Globus pallidus (tissue), 1 donor: ENCODE data around the gene TP53INP2.
"Not testable (repeated sequence)": the region's sequence is repeated elsewhere in the genome, so short reads cannot be mapped to it uniquely, and the experiment has no call there.

Experiments
- DNase-seq: peaks from one replicate; pipeline ENCODE4 v3.0.0-alpha.2; 2015; ENCODE audit warnings: low spot score

Gene TP53INP2

DNA sequence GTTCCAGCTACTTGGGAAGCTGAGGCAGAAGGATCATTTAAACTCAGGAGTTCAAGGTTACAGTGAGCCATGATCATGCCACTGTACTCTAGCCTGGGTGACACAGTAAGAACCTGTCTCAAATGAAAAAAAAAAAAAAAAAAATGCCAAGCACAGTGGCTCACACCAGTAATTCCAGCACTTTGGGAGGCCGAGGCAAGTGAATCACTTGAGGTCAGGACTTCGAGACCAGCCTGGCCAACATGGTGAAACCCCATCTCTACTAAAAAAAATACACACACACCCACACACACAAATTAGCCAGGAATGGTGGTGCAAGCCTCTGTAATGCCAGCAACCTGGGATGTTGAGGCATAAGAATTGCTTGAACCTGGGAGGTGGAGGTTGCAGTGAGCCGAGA, 18.4 kb downstream of the TP53INP2 start:
- not testable (repeated sequence) for DNase-seq

DNA sequence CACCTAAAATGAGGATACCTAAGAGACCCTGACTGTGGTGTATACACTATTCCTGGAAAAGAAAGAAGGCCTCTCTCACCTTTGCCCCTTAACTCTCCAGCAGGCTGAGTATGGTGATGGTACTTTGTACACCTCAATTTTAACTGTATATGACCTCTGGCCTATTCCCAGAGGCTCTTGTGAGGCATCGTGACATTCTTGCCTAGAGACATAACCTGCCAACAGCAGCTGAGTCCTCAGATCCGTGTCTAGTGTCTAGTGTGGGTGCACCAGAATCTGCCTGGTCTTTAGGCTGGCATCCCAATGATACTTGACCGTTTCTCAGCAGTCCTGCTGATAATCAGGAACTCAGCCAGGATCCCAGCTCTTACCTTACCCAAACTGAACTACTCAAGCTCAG, 20.0 kb downstream of the TP53INP2 start:
- DNase-seq = no peak

- DNase-seq = no peak
These were observed 25.3 kb downstream of the TP53INP2 start for GRCh38 chr20:34729416-34729815.

- DNase-seq = no peak
These were observed 28.4 kb downstream of the TP53INP2 start for GRCh38 chr20:34732523-34732922.

DNA sequence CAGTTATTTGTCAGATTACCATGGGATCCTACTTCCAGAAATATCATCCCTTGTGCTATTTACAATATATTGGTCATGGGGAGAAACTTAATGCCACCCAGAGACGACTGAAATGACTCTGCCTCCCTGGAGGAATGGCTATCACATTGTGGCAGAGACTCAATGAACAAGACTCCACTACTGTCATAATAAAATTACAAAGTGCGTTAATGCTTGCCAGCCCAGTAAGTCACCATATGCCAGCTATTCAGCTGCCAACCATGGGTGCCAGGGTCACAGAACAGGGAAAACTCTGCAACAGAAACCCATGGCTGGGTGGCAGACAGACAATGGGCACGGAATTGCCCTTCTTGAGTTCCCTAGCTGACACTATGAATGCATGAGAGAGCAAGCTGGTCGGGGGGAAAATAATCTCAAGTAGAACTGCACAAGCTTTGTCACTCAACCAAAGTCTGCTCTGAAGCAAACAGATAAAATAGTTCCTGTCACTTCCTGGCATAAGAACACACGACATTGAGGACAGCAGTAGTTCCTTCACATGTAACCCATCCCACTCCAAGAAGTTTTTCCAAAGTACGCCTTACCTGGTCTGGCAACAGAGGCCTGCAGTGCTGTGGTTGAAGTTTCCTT, 32.1 kb downstream of the TP53INP2 start:
- no peak for DNase-seq

GRCh38 chr20:34743039-34743438, 38.9 kb downstream of the TP53INP2 start:
- DNase-seq = no peak

DNA sequence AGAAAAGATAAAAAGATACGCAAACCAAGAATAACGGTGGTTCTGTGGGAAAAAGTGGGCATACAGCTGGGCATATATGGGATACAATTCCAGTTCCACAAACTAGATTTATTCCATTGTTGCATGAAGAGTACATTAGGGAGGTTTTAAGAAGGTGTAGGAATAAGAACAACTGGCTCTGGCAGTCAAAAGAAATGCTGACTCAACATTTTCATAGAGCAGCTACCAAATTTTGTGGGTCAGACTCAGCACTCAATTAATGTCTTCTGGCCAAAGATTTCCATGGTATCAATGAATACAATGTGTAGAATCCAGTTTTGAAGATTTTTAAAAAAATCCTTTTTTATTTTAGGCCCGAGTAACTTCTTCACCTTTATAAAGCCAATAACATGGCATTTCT, 40.2 kb downstream of the TP53INP2 start:
- DNase-seq = no peak

DNA sequence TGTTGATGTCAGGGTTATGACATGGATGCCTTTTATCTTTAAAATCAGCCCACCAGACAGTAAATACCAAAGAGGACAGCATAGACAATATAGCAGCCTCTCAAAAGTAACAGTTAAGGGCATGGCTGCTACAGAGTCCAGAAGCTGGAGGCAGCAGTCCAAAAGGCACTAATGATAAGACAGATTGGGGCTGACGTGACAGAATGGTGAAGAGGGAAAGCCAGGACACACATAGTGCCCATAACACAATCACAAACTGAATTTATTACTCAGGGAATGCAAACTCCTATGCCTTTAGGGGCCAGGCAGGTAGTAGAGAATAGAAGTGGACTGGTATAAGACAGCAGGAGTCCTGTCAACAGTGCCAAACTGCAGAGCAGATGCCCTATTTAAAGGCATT, 40.7 kb downstream of the TP53INP2 start:
- DNase-seq = no peak

DNA sequence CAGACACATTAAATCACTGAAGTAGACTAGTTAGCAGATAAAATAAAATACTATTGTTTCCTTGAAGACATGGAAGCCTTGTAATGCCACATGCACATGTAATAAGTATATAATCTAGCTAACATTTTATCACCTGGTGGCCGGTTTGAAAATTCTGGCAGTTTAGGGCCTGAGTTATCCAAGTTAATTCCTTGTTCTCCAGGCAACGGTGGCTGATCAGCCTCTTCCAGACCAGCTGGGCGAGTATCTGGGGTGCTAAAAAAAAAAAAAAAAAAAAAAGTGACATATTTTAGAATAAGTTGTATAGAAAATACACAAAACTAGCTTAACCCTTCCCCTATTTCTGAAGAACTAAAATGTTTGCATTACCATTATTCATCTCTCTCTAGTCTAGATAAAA, 42.5 kb downstream of the TP53INP2 start:
- no peak for DNase-seq

DNA sequence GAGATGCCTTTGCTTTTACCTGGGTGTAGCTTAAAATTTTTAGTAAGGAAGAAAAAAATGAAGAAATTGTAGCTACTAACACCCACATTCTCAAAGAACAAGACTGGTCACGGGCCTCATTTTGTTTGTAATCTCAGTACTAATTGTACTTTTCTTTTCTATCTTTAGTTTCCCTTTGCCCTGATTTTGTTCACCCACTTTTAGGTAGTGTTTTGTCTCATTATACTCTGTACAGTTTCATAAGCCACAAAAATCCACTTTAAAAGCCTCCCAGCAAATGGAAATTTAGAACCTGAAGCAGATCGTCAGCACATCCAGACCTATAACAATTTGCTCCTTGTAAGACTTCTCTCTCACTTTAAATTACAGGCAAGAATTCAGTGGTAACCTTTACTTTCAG, 43.3 kb downstream of the TP53INP2 start:
- DNase-seq = no peak

DNA sequence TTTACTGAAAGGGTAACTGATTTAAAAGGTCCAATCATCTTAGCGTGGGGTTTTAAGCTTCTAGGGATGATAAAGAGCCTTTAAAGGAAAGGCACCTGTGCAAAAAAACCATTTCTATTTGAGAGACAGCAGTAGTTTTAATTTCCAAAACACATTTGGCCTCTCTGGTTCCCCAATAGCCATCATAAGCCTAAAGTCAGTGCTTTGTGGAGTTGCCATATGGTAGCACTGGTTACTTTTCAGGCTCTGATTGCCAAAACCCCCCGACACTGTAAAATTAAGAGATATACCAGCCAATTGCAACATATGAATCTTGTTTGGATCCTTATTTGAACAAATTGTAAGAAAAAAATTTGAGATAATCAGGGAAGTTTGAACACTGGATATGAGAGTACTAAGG, 44.6 kb downstream of the TP53INP2 start:
- no peak for DNase-seq

DNA sequence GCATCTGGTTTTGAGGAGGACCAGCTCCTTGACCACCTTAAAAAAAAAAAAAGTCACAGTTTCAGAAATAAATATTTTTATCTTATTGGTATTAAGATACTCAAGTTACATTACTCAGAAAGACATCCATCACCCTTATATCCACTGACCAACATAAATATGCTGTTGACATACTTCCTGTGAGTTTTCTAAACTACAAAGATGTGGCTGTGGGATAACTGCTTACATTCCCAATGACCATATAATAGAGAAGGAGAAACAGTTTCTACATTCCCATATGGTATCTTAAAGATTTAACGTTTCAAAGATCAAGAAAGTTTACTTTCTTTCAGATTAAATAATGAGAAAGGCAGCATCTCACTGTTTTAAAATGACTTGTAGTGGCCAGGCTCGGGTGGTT, 46.3 kb downstream of the TP53INP2 start:
- no peak for DNase-seq

DNA sequence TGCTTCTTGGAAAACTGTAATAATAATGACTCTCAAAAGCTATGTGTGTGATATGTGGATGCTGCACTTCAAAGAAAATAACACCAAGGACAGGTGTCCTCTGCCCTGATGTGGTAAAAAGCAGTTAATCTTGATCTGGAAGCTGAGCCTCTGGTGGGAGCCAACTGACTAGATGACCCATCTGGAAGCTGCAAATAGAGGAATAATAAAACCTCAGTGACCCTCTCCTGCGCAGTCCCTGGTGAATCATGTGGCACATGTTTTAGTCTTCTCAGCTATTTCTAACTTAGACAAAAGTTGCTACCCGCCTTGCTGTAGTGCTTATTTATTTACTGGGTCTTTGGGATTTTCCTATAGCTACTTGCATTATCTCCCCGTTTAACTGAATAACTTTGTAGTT, 47.3 kb downstream of the TP53INP2 start:
- no peak for DNase-seq

DNA sequence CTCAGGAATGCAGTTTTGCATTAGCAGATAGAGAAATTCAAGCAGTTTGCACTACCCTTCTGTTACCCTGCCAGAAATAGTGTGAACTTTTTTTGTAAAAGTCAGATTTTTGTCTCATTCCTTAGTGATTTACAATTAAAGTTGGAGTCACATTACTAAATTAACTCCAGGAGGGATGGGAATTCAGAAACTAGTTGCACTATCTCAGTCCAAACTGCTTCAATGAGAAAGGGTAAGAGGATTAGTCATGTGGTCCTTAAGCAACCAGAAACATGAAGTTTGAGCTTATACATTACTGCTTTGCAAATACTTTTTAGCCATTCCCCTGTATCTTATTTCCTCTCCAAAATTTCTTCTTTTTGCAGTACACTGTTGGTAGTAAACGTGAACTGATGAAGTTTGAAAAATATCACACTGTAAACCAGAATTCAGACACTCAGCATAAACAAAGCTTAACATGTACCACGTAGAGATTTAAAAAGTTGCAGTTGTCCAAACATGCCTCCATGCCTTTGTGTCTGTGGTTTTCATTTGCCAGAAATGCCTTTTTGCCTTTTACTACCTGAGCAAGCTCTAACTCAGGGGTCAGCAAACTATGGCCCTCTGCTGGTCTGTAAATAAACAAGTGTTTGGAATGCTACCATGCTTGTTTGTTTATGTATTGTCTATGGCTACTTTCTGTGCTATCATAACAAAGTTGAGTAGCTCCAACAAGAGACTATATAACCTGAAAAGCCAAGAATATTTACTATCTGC, 49.7 kb downstream of the TP53INP2 start:
- no peak for DNase-seq

- no peak for DNase-seq
These were observed 50.5 kb downstream of the TP53INP2 start for GRCh38 chr20:34754611-34755010.

DNA sequence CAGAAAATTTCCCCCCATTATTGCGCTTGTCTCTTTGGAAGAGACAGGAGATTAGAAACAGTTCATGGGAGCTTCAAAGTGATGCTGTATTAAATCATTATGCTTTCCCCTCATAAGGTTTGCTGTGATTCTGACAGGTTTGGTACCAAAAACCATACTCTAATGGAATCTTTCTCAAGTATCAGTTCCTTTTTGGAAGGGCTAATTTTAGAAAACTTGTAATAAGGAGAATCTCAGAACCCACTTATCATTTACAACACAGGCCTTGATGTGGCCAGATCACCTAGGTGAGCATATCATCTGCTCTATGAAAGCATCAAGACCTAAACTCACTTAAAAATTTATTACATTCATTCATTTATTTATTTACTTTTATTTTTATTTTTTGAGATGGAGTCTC, 51.2 kb downstream of the TP53INP2 start:
- no peak for DNase-seq

GRCh38 chr20:34762031-34762555, 57.9 kb downstream of the TP53INP2 start:
- no peak for DNase-seq
